Stimulated activated naive CD4-positive, alpha-beta T cell (primary cell): ENCODE results near the gene RBAK.
"Not testable (repeated sequence)": the region's sequence is repeated elsewhere in the genome, so short reads cannot be mapped to it uniquely, and the experiment has no call there.

Experiments used
- DNase-seq, 6 experiments: peaks; one replicate each; lab custom pipeline; 2025; lab: John Stamatoyannopoulos, UW

Gene RBAK

DNA sequence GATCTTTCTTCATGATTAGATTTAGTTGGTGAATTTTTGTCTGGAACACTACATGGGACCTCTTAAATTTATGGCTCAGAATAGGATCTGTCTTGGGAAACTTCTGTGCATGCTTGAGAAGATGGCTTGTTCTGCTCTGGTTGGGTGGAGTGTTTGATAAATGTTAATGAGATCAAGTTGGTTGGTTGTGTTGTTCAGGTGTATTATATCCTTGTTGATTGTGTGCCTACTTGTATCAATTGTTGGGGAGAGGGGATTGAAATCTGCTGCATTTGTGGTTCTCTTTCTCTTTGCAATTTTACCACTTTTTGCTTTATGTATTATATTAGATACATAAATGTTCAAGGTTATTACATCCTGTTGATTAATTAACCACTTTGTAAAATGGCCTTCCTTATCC lies 6.1 kb downstream of the RBAK start:
- not testable (repeated sequence) for DNase-seq

GRCh38 chr7:5053175-5053574 lies 7.5 kb downstream of the RBAK start:
- DNase-seq = no peak

GRCh38 chr7:5063698-5064097 lies 18.0 kb downstream of the RBAK start:
- no peak for DNase-seq

DNA sequence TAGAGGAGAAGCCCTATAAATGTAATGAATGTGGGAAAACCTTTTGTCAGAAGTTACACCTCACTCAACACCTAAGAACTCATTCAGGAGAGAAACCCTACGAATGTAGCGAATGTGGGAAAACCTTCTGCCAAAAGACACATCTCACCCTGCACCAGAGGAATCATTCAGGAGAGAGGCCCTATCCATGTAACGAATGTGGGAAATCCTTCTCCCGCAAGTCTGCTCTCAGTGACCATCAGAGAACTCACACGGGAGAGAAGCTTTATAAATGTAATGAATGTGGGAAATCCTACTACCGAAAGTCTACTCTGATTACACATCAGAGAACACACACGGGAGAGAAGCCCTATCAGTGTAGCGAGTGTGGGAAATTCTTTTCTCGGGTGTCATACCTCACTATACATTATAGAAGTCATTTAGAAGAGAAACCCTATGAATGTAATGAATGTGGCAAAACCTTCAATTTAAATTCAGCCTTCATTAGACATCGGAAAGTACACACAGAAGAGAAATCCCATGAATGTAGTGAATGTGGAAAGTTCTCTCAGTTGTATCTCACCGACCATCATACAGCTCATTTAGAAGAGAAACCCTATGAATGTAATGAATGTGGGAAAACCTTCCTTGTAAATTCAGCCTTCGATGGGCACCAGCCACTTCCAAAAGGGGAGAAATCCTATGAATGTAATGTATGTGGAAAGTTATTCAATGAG lies 18.9 kb downstream of the RBAK start:
- no peak for DNase-seq

- no peak for DNase-seq
Measured at GRCh38 chr7:5065107-5065407, 19.4 kb downstream of the RBAK start.

GRCh38 chr7:5068521-5068920 lies 22.9 kb downstream of the RBAK start:
- no peak for DNase-seq

DNA sequence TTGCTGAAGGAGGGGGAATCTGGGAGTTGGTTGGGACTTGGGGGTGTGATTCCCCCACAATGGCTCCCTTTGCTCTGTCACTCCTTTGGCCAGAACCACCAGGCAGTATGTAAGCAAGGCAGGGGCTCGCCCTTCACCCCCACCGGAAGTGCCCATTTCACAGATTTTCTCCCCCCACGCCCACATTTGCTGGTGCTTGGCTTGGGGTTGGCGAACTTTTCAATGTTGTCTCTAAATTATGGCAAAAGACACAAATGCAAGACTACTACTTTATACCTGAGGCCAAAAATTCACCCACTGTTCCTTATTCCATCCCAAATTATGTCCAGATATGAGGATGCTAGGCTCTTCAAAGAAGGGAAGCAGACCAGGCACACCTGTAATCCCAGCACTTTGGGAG lies 24.5 kb downstream of the RBAK start:
- DNase-seq = no peak

DNA sequence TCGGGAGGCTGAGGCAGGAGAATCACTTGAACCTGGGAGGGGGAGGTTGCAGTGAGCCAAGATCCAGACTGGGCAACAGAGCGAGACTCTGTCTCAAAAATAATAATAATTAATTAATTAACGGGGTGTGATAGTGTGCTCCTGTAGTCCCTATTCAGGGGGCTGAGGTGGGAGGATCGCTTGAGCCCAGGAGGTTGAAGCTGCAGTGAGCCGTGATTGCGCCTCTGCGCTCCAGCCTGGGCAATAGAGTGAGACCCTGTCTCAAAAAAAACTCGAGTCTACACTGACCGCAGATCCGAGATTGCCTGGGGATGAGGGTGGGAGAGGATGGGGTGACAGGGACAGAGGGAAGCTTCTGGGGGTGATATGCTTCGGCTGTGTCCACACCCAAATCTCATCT lies 29.5 kb downstream of the RBAK start:
- DNase-seq = not testable (repeated sequence)

DNA sequence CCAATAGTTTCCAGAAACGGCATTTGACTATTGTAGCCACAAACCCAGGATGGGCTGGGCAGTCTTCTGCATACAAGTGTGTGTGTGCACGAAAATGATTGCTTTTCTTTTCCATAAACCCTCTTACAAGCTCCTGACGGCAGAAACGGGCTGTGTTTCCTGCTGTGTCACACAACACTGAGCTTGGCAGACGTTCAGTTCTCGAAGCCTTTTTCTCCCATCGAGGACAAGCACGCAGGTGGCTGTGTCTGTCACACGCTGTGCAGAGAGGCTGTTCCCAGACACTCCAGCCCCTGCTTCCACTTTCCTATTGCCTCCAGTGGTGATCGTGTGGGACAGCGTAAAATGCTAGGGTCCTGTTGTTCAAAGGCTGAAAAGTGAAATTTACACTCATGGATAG lies 32.1 kb downstream of the RBAK start:
- DNase-seq = no peak

GRCh38 chr7:5082806-5083205 lies 37.1 kb downstream of the RBAK start:
- DNase-seq = no peak

GRCh38 chr7:5083311-5083711 lies 37.7 kb downstream of the RBAK start:
- DNase-seq = no peak

DNA sequence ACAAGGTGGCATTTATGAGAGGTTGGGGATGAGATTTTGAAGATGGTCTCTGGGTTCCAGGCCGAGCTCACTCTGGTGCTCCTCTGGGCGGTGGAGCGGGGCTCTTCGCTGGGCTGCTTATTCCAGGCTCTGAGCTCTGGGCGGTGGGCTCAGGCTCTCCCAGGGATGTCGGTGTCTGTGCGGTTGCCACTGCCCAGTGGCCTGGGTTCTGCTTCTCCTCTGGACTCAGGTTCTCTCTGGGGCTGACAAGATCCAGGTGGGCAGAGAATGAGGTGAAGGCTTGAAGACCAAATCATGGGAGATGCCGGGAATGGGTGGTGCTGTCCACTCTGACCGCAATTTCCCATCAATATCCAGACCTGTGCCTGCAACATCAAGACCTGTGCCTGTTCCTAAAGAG lies 40.6 kb downstream of the RBAK start:
- no peak for DNase-seq

GRCh38 chr7:5088228-5088833 lies 42.7 kb downstream of the RBAK start:
- not testable (repeated sequence) for DNase-seq

- no peak for DNase-seq
Measured at GRCh38 chr7:5088906-5089305, 43.2 kb downstream of the RBAK start.

- DNase-seq = no peak
Measured at GRCh38 chr7:5093948-5094347, 48.3 kb downstream of the RBAK start.

- no peak for DNase-seq
Measured at GRCh38 chr7:5094641-5095040, 49.0 kb downstream of the RBAK start.

DNA sequence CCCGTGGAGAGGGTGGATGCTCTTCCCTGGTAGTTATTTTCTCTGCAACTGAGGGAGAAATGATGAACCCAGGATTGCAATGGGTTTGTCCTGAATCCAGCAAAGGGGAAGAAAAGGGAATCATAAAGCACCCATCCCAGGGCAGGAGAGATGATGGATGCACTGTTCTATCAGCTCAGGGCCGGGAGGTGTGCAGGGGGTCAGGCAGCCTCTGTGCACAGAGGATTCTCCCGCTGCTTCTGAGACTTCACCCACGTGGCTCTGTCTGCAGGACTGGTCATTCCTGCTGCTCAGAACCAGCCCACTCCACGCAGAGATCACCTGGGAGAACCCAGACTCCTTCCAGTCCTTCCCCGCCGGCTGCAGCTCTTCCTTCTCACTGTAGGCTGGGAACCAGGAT lies 70.7 kb downstream of the RBAK start:
- no peak for DNase-seq

DNA sequence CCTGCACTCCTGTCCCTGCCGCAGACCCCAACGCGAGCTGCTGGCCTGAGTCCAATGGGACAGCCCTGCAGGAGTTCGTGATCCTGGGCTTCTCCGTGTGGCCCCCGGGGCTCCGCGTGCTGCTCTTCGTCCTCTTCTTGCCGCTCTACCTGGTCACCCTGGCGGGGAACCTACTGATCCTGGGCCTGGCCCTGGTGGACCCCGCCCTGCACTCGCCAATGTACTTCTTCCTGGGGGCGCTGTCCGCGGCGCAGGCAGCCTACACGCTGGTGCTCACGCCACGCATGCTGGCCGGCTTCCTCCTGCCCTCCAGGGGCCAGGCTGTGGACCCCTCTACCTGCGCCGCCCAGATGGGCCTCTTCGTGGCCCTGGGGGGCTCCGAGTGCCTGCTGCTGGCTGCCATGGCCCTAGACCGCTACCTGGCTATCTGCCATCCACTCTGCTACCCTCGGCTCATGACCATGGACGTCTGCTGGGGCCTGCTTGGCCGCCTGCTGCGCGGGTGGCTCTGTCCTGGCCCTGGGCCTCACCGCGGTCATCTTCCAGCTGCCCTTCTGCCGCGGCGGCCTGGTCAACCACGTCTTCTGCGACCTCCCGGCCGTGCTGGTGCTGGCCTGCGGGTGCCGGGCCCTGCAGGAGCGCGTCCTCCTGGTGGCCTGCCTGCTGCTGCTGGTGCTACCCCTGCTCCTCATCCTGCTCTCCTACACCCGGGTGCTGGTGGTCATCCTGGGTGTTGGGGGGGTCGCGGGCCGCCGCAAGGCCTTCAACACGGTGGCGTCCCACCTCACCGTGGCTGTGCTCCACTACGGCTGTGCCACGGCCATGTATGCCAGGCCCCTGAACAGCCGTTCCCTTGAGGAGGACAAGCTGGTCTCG lies 71.7 kb downstream of the RBAK start:
- no peak for DNase-seq
